Glutamatergic neuron (in vitro differentiated cells): Measurements from ENCODE around the gene ANKRD30B. TPM values are rescaled to one million over a fixed set of nuclear protein-coding genes. Genes with fewer than 3 reads are reported as not detected.
"Not testable (repeated sequence)": the region's sequence is repeated elsewhere in the genome, so short reads cannot be mapped to it uniquely, and the experiment has no call there.

ENCODE experiments used
- DNase-seq: peaks from one replicate; pipeline ENCODE4 v3.0.0; 2022
- H3K27ac Mint-ChIP-seq: one replicate; pipeline ENCODE4 v1.8.0; 2020; ENCODE audit warnings: mild to moderate bottlenecking, mixed read lengths, inconsistent platforms; ENCODE audit not compliant: unreplicated experiment
- H3K27me3 Mint-ChIP-seq: one replicate; pipeline ENCODE4 v1.8.0; 2020; ENCODE audit warnings: mild to moderate bottlenecking, moderate library complexity, mixed read lengths, inconsistent platforms; ENCODE audit not compliant: unreplicated experiment
- H3K36me3 Mint-ChIP-seq: one replicate; pipeline ENCODE4 v1.8.0; 2020; ENCODE audit warnings: mild to moderate bottlenecking, mixed read lengths, inconsistent platforms; ENCODE audit not compliant: unreplicated experiment
- H3K4me1 Mint-ChIP-seq: one replicate; pipeline ENCODE4 v1.8.0; 2020; ENCODE audit warnings: mild to moderate bottlenecking, low read depth, mixed read lengths, inconsistent platforms; ENCODE audit not compliant: unreplicated experiment
- H3K4me3 Mint-ChIP-seq: one replicate; pipeline ENCODE4 v1.8.0; 2020; ENCODE audit warnings: mild to moderate bottlenecking, mixed read lengths, inconsistent platforms; ENCODE audit not compliant: unreplicated experiment
- H3K9me3 Mint-ChIP-seq: one replicate; pipeline ENCODE4 v1.8.0; 2020; ENCODE audit warnings: mild to moderate bottlenecking, moderate library complexity, mixed read lengths, inconsistent platforms; ENCODE audit not compliant: unreplicated experiment
- CTCF ChIP-seq: fragments of 200-600 bp; sonication (generic); IDR thresholded peaks from one replicate; pipeline ENCODE4 v1.5.0; 2021; ENCODE audit not compliant: partially characterized antibody, unreplicated experiment
- long read RNA-seq: library from polyadenylated mRNA; unstranded; transcript quantifications from one replicate; pipeline ENCODE4 v2.0.0, GENCODE V29; 2020; ENCODE audit not compliant: unreplicated experiment
- total RNA-seq: library from RNA; stranded (reverse); fragmentation: NEBNext Ultra II Directional; extraction: Animal tissue kit (Norgen Biotek cat#: 25700); gene quantifications from one replicate; pipeline ENCODE4 v1.2.1, GENCODE V29; 2021; ENCODE audit not compliant: unreplicated experiment

Gene ANKRD30B
- total RNA-seq = not detected
- long read RNA-seq = 0 reads

GRCh38 chr18:14747513-14748474, at the start of gene ANKRD30B:
Gene ANKRD30B (plus strand): TSS chr18:14748172. CDS start chr18:14748420, 248 bp downstream.
- H3K9me3 Mint-ChIP-seq = peaks cover 2% of the 10 kb centered on the region
- H3K4me3 Mint-ChIP-seq = peak within 1 kb of the TSS; percentile 80
- no peaks in the 10 kb centered on the region for H3K36me3 Mint-ChIP-seq
- H3K27ac Mint-ChIP-seq = no peak within 1 kb of the TSS
- no peak for TF ChIP-seq CTCF
- peak; percentile 34 for DNase-seq
- H3K4me1 Mint-ChIP-seq = no peaks in the 10 kb centered on the region
- H3K27me3 Mint-ChIP-seq = peaks cover 2% of the 10 kb centered on the region

GRCh38 chr18:14701286-14702040, 46.5 kb upstream of the ANKRD30B start:
- not testable (repeated sequence) for H3K27me3 Mint-ChIP-seq, H3K4me3 Mint-ChIP-seq, H3K9me3 Mint-ChIP-seq, H3K27ac Mint-ChIP-seq, H3K4me1 Mint-ChIP-seq, H3K36me3 Mint-ChIP-seq, DNase-seq

GRCh38 chr18:14709761-14710160, 38.2 kb upstream of the ANKRD30B start:
- H3K9me3 Mint-ChIP-seq, H3K36me3 Mint-ChIP-seq, DNase-seq, H3K27me3 Mint-ChIP-seq, H3K27ac Mint-ChIP-seq, H3K4me1 Mint-ChIP-seq, H3K4me3 Mint-ChIP-seq: not testable (repeated sequence)

- not testable (repeated sequence) for H3K4me1 Mint-ChIP-seq, H3K4me3 Mint-ChIP-seq, DNase-seq, H3K27me3 Mint-ChIP-seq, H3K9me3 Mint-ChIP-seq, H3K27ac Mint-ChIP-seq, H3K36me3 Mint-ChIP-seq
Measured at GRCh38 chr18:14721569-14721968, 26.4 kb upstream of the ANKRD30B start.

- not testable (repeated sequence) for H3K27ac Mint-ChIP-seq, DNase-seq, H3K9me3 Mint-ChIP-seq, H3K36me3 Mint-ChIP-seq, H3K4me3 Mint-ChIP-seq, H3K4me1 Mint-ChIP-seq, H3K27me3 Mint-ChIP-seq
Measured at GRCh38 chr18:14739056-14739455, 8.9 kb upstream of the ANKRD30B start.

- no peak overlapping the region for H3K4me3 Mint-ChIP-seq
- H3K27me3 Mint-ChIP-seq = peaks cover 2% of the 10 kb centered on the region
- DNase-seq = no peak
- H3K36me3 Mint-ChIP-seq = no peaks in the 10 kb centered on the region
- no peak overlapping the region for H3K27ac Mint-ChIP-seq
- no peaks in the 10 kb centered on the region for H3K4me1 Mint-ChIP-seq
- peaks cover 2% of the 10 kb centered on the region for H3K9me3 Mint-ChIP-seq
- TF ChIP-seq CTCF = no peak
Measured at GRCh38 chr18:14746897-14747296, 1.1 kb upstream of the ANKRD30B start.
